Measurements from ENCODE around the gene CRYBA2. TPM values are rescaled to one million over a fixed set of nuclear protein-coding genes. Genes with fewer than 3 reads are reported as not detected.

Gene CRYBA2
- total RNA-seq, 1 experiment from 2014 or later, result not detected

- Histone ChIP-seq H3K4me3 (ENCODE audit: low read depth in 2 of 2, low read length in 2 of 2) (no peak overlapping the region), H3K4me1 (ENCODE audit: control insufficient read depth, insufficient read depth, low read length) (no peaks in the 10 kb centered on the region), H3K9me3 (ENCODE audit: control insufficient read depth, insufficient read depth, low read depth, low read length) (no peaks in the 10 kb centered on the region), H3K27ac (ENCODE audit: low read length) (no peak overlapping the region), H3K27me3 (ENCODE audit: control insufficient read depth, insufficient read depth, low read length) (no peaks in the 10 kb centered on the region), H3K36me3 (ENCODE audit: control insufficient read depth, insufficient read depth, low read length) (no peaks in the 10 kb centered on the region)
- ChIA-PET POLR2A (no interaction called here), CTCF (interaction anchor here (0.7 kb wide), 1 partner anchor 28 kb away, joined by 3 read pairs; no protein-coding TSS in a partner anchor)
- TF ChIP-seq SIN3A (IDR thresholded peaks at IDR 0.05; ENCODE audit: borderline replicate concordance, insufficient read depth, low read depth, low read length) (no peak), CTCF (IDR thresholded peaks at IDR 0.05) (no peak), POLR2AphosphoS5 (IDR thresholded peaks at IDR 0.05; ENCODE audit: low read depth, low read length) (no peak), TCF7L2 (IDR thresholded peaks at IDR 0.05; ENCODE audit: low read depth, low read length) (no peak), REST (IDR thresholded peaks at IDR 0.05; ENCODE audit: insufficient read depth in 1 of 2, low read depth in 2 of 2, low read length in 1 of 2) (no peak)
- DNase-seq (ENCODE audit: low read depth, low spot score) (no peak), ATAC-seq (no peak)
- in situ Hi-C loops (cut with HindIII; ENCODE audit: low pct_unique_long_range_greater_than_20kb, low sequenced_read_pairs), result no loop called here
- BruUV-seq (replicated peaks), result no TSS peak
- intact Hi-C loops (cut with micrococcal nuclease; ENCODE audit: unreplicated experiment), result loop anchor here (10.0 kb wide), 1 partner anchor 131 kb away; no protein-coding TSS in a partner anchor
Observed at GRCh38 chr2:219024059-219024458, 30.8 kb upstream of the CRYBA2 start.

GRCh38 chr2:219023045-219023605 lies 29.9 kb upstream of the CRYBA2 start:
- DNase-seq (ENCODE audit: low read depth, low spot score) (no peak), ATAC-seq (no peak)
- Histone ChIP-seq H3K9me3 (ENCODE audit: control insufficient read depth, insufficient read depth, low read depth, low read length) (no peaks in the 10 kb centered on the region), H3K27me3 (ENCODE audit: control insufficient read depth, insufficient read depth, low read length) (no peaks in the 10 kb centered on the region), H3K27ac (ENCODE audit: low read length) (no peak overlapping the region), H3K36me3 (ENCODE audit: control insufficient read depth, insufficient read depth, low read length) (no peaks in the 10 kb centered on the region), H3K4me1 (ENCODE audit: control insufficient read depth, insufficient read depth, low read length) (no peaks in the 10 kb centered on the region), H3K4me3 (ENCODE audit: low read depth in 2 of 2, low read length in 2 of 2) (no peak overlapping the region)
- POLR2A ChIA-PET, result no interaction called here
- TF ChIP-seq REST (IDR thresholded peaks at IDR 0.05; ENCODE audit: insufficient read depth in 1 of 2, low read depth in 2 of 2, low read length in 1 of 2), result no peak
- no peak for TF ChIP-seq SIN3A (IDR thresholded peaks at IDR 0.05; ENCODE audit: borderline replicate concordance, insufficient read depth, low read depth, low read length)
- TF ChIP-seq POLR2AphosphoS5 (IDR thresholded peaks at IDR 0.05; ENCODE audit: low read depth, low read length), result no peak
- TF ChIP-seq TCF7L2 (IDR thresholded peaks at IDR 0.05; ENCODE audit: low read depth, low read length), result no peak
- no peak for TF ChIP-seq CTCF (IDR thresholded peaks at IDR 0.05)
- no TSS peak for BruUV-seq (replicated peaks)
- intact Hi-C loops (cut with micrococcal nuclease; ENCODE audit: unreplicated experiment) (loop anchor here (10.0 kb wide), 1 partner anchor 132 kb away; no protein-coding TSS in a partner anchor), in situ Hi-C loops (cut with HindIII; ENCODE audit: low pct_unique_long_range_greater_than_20kb, low sequenced_read_pairs) (no loop called here)
- CTCF ChIA-PET, result no interaction called here
